OCI-LY1 (cell line): ENCODE results near the gene RASAL2.

ENCODE experiments used
- H2AFZ ChIP-seq: fragments of 200-600 bp; sonication (generic), shearing (Covaris generic); 2 replicates; pipeline ENCODE4 v1.6.0; 2014; ENCODE audit warnings: antibody characterized with exemption, mild to moderate bottlenecking, low read length
- H3F3A ChIP-seq: fragments of 200-600 bp; sonication (generic), shearing (Covaris generic); 2 replicates; pipeline ENCODE4 v1.6.0; 2014; ENCODE audit warnings: mild to moderate bottlenecking, antibody characterized with exemption, low read length, moderate library complexity; ENCODE audit not compliant: insufficient read depth
- H3K27ac ChIP-seq: fragments of 200-600 bp; sonication (generic); 2 replicates; pipeline ENCODE4 v1.5.1; 2014; ENCODE audit warnings: low read length, mixed run types, mild to moderate bottlenecking, low read depth; ENCODE audit not compliant: poor library complexity, severe bottlenecking
- H3K27me3 ChIP-seq: fragments of 200-600 bp; sonication (generic); 2 replicates; pipeline ENCODE4 v1.6.0; 2014; ENCODE audit warnings: antibody characterized with exemption, mild to moderate bottlenecking, low read length, moderate library complexity; ENCODE audit not compliant: insufficient read depth
- H3K36me3 ChIP-seq: fragments of 200-600 bp; sonication (generic); 2 replicates; pipeline ENCODE4 v1.6.1; 2014; ENCODE audit warnings: mild to moderate bottlenecking, antibody characterized with exemption, low read length, moderate library complexity, mixed read lengths; ENCODE audit not compliant: insufficient read depth
- H3K4me1 ChIP-seq: fragments of 200-600 bp; sonication (generic); 2 replicates; pipeline ENCODE4 v1.5.1; 2014; ENCODE audit warnings: mild to moderate bottlenecking, low read length, moderate library complexity; ENCODE audit not compliant: insufficient read depth, severe bottlenecking
- H3K4me2 ChIP-seq: fragments of 200-600 bp; sonication (generic), shearing (Covaris generic); 2 replicates; pipeline ENCODE4 v1.6.1; 2014; ENCODE audit warnings: low read length
- H3K4me3 ChIP-seq: fragments of 200-600 bp; sonication (generic); 2 replicates; pipeline ENCODE4 v1.5.1; 2014; ENCODE audit warnings: low read length, low read depth, mild to moderate bottlenecking, mixed read lengths; ENCODE audit not compliant: poor library complexity, severe bottlenecking
- H3K79me2 ChIP-seq: fragments of 200-600 bp; shearing (Covaris generic); 2 replicates; pipeline ENCODE4 v1.6.1; 2016; ENCODE audit warnings: mixed run types, low read length, mixed read lengths; ENCODE audit not compliant: insufficient read depth
- H3K9ac ChIP-seq: fragments of 200-600 bp; sonication (generic), shearing (Covaris generic); 2 replicates; pipeline ENCODE4 v1.6.1; 2014; ENCODE audit warnings: mild to moderate bottlenecking, low read length, mixed read lengths
- H3K9me2 ChIP-seq: fragments of 200-600 bp; sonication (generic), shearing (Covaris generic); 2 replicates; pipeline ENCODE4 v1.6.1; 2014; ENCODE audit warnings: low read depth, mild to moderate bottlenecking, low read length, mixed read lengths
- H3K9me3 ChIP-seq: fragments of 200-600 bp; shearing (Covaris generic); 2 replicates; pipeline ENCODE4 v1.6.1; 2014; ENCODE audit warnings: low read length, mixed read lengths
- H4K20me1 ChIP-seq: fragments of 200-600 bp; sonication (generic), shearing (Covaris generic); 2 replicates; pipeline ENCODE4 v1.6.0; 2016; ENCODE audit warnings: mild to moderate bottlenecking, low read length; ENCODE audit not compliant: insufficient read depth
- CTCF ChIP-seq: fragments of 200-600 bp; sonication (generic), shearing (Covaris generic); IDR thresholded peaks from 2 replicates; pipeline ENCODE4 v1.5.1; 2017; ENCODE audit warnings: mild to moderate bottlenecking, antibody characterized with exemption, low read length, moderate library complexity, mixed read lengths
- EZH2 ChIP-seq: fragments of 200-600 bp; sonication (generic), shearing (Covaris generic); IDR thresholded peaks from 2 replicates; pipeline ENCODE4 v1.8.0; 2017; ENCODE audit warnings: borderline replicate concordance, mixed run types, mild to moderate bottlenecking, antibody characterized with exemption, low read length, moderate library complexity, mixed read lengths

The RASAL2 gene

GRCh38 chr1:178467837-178468236, 373.9 kb downstream of the RASAL2 start:
- Histone ChIP-seq H3K4me3 (no peak overlapping the region), H3K27me3 (no peaks in the 10 kb centered on the region), H3K9me3 (no peaks in the 10 kb centered on the region), H4K20me1 (no peaks in the 10 kb centered on the region), H3K79me2 (no peaks in the 10 kb centered on the region), H3K36me3 (no peaks in the 10 kb centered on the region), H2AFZ (no peak overlapping the region), H3F3A (no peaks in the 10 kb centered on the region), H3K9me2 (no peaks in the 10 kb centered on the region), H3K4me2 (no peak overlapping the region), H3K27ac (no peak overlapping the region), H3K9ac (no peak overlapping the region), H3K4me1 (no peaks in the 10 kb centered on the region)
- TF ChIP-seq CTCF (no peak), EZH2 (no peak)

GRCh38 chr1:178470411-178470960, 376.6 kb downstream of the RASAL2 start:
- Histone ChIP-seq H3K4me2 (no peak overlapping the region), H3K27me3 (no peaks in the 10 kb centered on the region), H3K4me1 (no peaks in the 10 kb centered on the region), H3K9me2 (no peaks in the 10 kb centered on the region), H3F3A (no peaks in the 10 kb centered on the region), H3K9me3 (no peaks in the 10 kb centered on the region), H3K4me3 (no peak overlapping the region), H3K27ac (no peak overlapping the region), H3K9ac (no peak overlapping the region), H2AFZ (no peak overlapping the region), H3K79me2 (no peaks in the 10 kb centered on the region), H4K20me1 (no peaks in the 10 kb centered on the region), H3K36me3 (no peaks in the 10 kb centered on the region)
- TF ChIP-seq CTCF (no peak), EZH2 (no peak)

GRCh38 chr1:178472531-178472930, 378.6 kb downstream of the RASAL2 start:
- Histone ChIP-seq H3K9me2 (no peaks in the 10 kb centered on the region), H3K36me3 (no peaks in the 10 kb centered on the region), H3K4me3 (no peak overlapping the region), H3K27me3 (no peaks in the 10 kb centered on the region), H4K20me1 (no peaks in the 10 kb centered on the region), H3K27ac (no peak overlapping the region), H3K4me2 (no peak overlapping the region), H3K9ac (no peak overlapping the region), H3F3A (no peaks in the 10 kb centered on the region), H3K4me1 (no peaks in the 10 kb centered on the region), H2AFZ (no peak overlapping the region), H3K79me2 (no peaks in the 10 kb centered on the region), H3K9me3 (no peaks in the 10 kb centered on the region)
- TF ChIP-seq CTCF (no peak), EZH2 (no peak)
